HG03521 (cell line): Measurements from ENCODE around the gene PTPRN2.
"Not testable (repeated sequence)": the region's sequence is repeated elsewhere in the genome, so short reads cannot be mapped to it uniquely, and the experiment has no call there.

Experiments
- ATAC-seq: cut with Tn5 transposase; IDR thresholded peaks from one replicate; pipeline ENCODE4 v1.9.1; 2021; ENCODE audit warnings: mild to moderate bottlenecking, moderate library complexity; ENCODE audit not compliant: unreplicated experiment

PTPRN2 gene

DNA sequence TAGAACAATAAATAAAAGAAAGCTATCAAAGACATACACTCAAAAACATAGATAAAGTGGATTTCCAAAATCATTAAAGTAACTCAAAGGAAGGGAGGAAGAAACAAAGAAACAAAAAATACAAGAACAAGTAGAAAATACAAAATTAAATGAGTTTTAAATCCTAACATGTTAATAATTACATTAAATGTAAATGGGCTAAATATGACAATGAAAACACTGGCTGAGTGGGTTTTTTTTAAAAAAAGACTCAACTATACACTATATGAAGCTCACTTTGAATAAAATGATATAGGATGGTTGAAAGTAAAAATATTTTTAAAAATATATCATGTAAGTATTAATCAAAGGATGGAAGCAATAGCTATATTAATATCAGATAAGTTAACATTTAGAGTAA is 371.4 kb downstream of the PTPRN2 start:
- ATAC-seq, result no peak

DNA sequence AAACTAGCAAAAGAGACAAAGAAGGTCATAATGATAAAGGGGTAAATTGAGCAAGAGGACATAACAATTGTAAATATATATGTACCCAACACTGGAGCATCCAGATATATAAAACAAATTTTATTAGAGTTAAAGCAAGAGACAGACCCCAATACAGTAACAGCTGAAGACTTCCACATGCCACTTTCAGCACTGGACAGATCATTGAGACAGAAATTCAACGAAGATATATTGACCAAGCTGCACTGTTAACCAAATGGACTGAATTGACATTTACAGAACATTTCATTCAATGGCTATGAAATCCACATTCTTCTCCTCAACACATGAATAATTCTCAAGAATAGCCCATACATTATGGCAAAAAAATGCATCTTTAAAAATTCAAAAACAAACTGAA is 378.2 kb downstream of the PTPRN2 start:
- no peak for ATAC-seq

GRCh38 chr7:158206341-158206740 is 381.3 kb downstream of the PTPRN2 start:
- no peak for ATAC-seq

- ATAC-seq, result no peak
These were observed 383.2 kb downstream of the PTPRN2 start for GRCh38 chr7:158204453-158204852.

- ATAC-seq, result not testable (repeated sequence)
These were observed 383.7 kb downstream of the PTPRN2 start for GRCh38 chr7:158203948-158204347.

- ATAC-seq, result no peak
These were observed 393.2 kb downstream of the PTPRN2 start for GRCh38 chr7:158194365-158194900.

GRCh38 chr7:158193446-158193845 is 394.2 kb downstream of the PTPRN2 start:
- no peak for ATAC-seq

DNA sequence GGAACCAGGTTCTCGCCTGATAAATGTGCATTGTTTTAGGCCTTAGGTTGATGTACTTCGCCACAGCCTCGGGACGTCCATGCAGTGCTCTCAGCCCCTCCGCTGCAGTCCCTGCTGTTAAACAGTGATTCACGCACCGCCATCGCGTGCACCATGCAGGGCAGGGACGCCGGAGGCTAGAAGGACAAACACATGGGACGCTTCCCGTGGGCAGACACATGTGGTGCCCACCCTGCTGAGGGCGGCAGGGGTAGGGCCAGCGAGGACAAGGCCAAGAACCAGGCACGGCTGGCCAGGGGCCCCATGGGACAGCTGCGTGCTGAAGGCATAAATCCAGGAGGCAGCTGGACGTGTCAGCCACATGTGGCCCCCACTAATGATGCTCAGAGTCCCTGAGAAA is 394.7 kb downstream of the PTPRN2 start:
- ATAC-seq, result no peak

DNA sequence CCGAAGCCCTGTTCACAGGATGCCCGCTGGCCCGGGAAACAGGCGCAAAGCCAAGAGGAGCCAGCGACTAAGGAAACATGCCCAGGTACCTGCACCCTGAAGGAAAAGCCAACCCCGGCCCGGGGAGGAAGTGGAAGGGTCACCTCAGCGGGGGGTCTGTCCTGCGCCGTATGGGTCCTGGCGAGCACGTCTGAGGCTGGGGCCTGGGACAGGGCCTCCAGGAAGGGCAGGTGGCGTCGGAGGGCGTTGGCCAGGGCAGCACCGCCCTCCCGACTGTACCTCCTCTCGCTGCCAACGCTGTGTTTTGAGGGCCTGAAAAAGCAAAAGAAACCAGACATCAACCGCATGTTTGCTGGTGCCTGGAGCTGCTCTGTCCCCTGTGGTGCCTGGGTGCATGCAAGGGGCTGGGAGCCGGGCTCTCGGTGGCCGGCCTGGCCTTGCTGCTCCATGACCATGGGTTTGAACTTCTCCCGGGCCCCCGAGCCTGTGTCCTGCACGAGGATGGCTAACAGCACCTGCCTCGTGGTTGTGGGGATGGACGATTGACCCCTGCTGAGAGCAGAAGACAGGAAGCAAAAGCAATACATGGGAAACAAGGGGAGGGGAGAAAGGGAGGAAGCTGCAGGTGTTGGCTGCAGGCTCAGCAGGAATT is 395.3 kb downstream of the PTPRN2 start:
- ATAC-seq, result no peak

DNA sequence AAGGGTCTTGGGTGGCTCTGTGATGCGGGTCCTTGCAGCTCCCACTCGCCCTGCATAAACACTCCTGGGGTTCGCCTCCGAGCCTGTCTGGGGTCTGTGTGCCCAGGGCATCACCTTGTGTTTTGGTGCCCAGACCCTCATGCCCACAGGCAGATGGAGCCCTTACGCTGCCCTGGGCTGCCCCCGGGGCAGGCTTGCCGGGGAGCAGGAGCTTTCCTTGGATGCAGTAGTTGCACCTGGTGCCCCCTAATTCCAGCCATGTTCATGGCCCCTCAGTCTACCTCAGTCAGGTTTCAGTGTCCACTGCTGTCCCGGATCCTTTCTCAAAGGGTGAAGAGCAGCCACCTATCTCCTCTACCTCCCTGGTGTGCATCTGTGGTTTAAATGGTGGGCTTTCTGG is 396.0 kb downstream of the PTPRN2 start:
- no peak for ATAC-seq

DNA sequence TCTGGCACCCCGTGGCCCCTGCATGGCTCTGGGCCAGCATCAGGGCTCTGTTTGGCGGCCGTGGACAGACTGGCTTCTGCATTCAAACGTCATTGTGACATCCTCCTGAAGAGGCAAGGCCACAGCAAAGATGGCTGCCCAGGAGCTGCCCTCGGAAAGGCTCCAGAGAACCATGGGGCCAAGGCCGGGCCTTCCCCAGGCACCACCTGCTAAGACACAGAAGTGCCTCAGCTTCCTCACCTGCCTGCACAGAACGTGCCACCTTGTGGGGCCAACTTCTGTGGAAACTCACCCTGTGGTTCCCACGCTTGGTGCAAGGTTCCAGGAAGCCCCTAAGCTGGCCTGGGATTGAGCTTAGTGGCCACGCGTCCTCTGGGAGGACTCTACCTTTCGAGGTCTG is 396.9 kb downstream of the PTPRN2 start:
- no peak for ATAC-seq

DNA sequence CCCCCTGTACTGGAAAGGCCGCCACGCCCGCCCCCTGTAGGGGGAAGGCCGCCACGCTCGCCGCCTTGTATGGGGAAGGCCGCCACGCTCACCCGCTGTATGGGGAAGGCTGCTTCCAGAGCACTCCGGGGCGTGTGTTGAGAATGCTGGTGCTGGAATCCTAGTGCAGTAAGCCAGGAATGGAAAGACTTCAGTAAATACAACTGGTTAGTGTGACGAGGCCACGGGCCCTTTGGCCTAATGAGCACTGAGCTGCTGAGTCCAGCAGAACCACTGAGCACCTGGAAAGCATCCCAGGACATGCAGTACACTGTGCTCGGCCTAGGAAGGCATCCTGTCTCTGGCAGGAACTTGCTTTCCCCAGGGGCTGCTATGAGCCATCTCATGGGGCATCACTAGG is 398.9 kb downstream of the PTPRN2 start:
- no peak for ATAC-seq

- ATAC-seq, result no peak
These were observed 400.0 kb downstream of the PTPRN2 start for GRCh38 chr7:158187694-158187994.

GRCh38 chr7:158186864-158187693 is 400.5 kb downstream of the PTPRN2 start:
- no peak for ATAC-seq

DNA sequence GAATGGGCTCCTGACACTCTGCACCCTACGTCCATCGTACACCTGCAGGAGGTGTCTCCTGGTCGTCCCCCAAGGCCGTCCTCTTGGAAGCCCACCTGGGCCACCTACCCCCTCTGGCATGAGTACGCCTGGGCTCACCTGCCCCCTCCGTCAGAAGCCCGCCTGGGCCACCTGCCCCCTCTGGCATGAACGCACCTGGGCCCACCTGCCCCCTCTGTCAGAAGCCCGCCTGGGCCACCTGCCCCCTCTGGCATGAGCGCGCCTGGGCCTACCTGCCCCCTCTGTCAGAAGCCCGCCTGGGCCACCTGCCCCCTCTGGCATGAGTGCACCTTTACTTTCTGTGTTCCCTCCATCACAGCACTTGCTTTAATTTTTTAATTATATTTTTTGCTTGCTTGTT is 401.2 kb downstream of the PTPRN2 start:
- ATAC-seq, result no peak

DNA sequence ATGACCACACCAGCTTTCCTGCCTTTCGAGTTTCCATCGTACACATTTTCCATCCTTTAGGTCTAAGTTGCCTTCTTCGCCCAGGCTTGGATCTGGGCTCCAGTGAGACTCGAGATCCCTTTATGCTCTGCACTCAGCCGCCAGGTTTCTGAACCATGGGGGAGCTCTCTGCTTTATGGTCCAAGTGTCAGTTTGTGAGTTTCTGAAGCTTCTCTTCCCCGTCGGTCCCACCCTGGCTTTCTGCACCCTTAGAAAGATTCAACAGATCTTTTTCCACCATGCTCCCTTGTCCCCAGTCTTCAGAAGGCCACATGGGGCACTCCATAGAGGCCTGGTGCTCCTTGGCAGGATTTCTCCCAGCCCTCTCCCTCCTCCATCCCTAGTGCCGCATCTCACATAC is 402.0 kb downstream of the PTPRN2 start:
- ATAC-seq, result no peak

DNA sequence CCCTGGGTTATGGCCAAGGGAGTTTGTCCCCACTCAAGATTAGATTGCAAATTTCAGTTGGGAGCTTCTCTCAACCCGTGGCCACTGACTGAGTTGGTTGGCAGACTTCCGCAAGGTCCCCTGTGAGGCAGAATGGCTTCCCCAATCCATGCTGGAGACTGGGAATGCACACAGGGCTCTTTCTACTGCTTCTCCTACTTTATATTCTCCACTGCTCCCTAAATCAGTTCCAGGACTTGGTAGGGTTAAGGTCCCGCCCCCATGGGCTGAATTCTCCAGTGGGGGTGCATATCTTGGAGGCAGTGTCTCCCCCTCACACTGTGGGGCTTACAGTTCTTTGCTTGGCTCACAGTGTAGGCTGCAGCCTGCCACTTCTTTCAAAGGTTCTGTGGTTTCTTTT is 404.2 kb downstream of the PTPRN2 start:
- no peak for ATAC-seq

DNA sequence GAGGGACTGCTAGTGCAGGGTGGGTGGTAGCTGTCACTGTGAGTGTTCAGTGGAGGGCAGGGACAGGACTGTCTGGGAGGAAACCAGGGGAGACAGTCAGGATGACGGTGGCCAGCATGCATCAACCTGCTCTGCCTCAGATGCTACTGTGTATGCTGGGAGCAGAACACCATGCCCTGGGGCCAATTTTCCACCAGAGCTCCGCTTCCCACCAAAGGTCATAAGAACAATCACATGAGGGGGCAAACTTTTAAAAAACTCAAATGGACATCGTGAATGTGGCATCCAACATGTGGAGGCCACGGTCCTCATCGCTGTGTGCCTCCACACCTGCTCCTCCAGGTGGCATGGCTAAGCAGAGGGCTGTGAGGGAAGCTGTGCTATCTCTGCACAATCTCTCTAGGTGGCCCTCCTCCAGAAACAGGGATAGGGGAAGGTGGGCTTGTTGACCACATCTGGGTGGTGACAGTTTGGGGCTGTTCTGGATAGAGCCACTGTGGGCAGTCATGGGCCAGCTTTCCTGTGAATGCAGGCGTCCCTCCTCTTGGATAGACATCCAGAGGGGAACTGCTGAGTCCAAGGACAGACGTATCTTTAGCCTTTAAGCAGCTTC is 411.0 kb downstream of the PTPRN2 start:
- ATAC-seq, result no peak

DNA sequence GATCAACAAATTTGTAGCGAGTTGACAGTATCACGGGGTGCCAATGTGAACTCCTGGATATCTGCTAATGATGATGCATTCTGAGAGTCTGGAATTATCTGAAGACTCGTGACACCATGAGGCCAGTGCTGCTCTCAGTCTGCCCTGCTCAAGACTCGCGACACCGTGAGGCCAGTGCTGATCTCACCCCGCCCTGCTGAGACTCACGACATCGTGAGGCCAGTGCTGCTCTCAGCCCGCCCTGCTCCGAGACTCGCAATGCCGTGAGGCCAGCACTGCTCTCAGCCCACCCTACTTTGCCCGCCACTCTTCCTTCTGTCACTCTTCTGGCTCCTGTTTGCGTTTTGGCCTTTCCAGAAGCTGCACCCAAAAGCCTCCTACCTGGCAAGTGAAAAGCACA is 411.8 kb downstream of the PTPRN2 start:
- no peak for ATAC-seq

DNA sequence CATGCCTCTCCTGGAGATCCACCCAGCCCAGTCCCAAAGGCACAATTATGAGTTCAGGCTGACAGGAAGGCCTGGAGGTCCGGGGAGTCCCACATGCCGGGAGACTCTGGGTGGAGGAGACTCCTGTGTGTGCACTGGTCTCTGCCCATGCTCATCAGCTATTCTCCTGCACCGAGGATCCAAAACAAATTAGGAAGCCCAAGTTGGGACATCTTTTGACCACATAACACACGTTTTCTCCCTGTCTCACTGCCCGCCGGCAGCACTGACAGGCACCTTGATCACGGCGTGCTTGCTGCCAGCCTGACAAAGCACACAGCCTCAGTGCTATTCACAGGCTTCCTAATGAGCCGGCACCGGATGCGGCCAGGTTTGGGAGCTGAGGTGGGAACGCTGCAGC is 412.7 kb downstream of the PTPRN2 start:
- ATAC-seq, result no peak

GRCh38 chr7:158167373-158167772 is 420.2 kb downstream of the PTPRN2 start:
- no peak for ATAC-seq
